DMS 273 treated with DMSO at 0.1 percent for 48 hours (cell line): Measurements from ENCODE around the gene TRABD2B.
"Not testable (repeated sequence)": the region's sequence is repeated elsewhere in the genome, so short reads cannot be mapped to it uniquely, and the experiment has no call there.

ENCODE experiments used
- DNase-seq: peaks from one replicate; lab custom pipeline; 2025; lab: John Stamatoyannopoulos, UW

Gene TRABD2B

GRCh38 chr1:47967864-47968555, 29.2 kb downstream of the TRABD2B start:
- DNase-seq, result no peak

- no peak for DNase-seq
These were observed 31.4 kb downstream of the TRABD2B start for GRCh38 chr1:47965816-47966215.

GRCh38 chr1:47964636-47965035, 32.5 kb downstream of the TRABD2B start:
- no peak for DNase-seq

GRCh38 chr1:47963568-47964358, 33.4 kb downstream of the TRABD2B start:
- DNase-seq, result no peak

- DNase-seq, result peak; percentile 34
These were observed 34.3 kb downstream of the TRABD2B start for GRCh38 chr1:47962750-47963492.

- DNase-seq, result not testable (repeated sequence)
These were observed 35.4 kb downstream of the TRABD2B start for GRCh38 chr1:47961835-47962234.

GRCh38 chr1:47956491-47956890, 40.7 kb downstream of the TRABD2B start:
- not testable (repeated sequence) for DNase-seq

- DNase-seq, result no peak
These were observed 43.5 kb downstream of the TRABD2B start for GRCh38 chr1:47953661-47954060.

- DNase-seq, result no peak
These were observed 45.5 kb downstream of the TRABD2B start for GRCh38 chr1:47951545-47952235.

GRCh38 chr1:47951026-47951425, 46.2 kb downstream of the TRABD2B start:
- DNase-seq, result no peak

- DNase-seq, result no peak
These were observed 46.7 kb downstream of the TRABD2B start for GRCh38 chr1:47950471-47950870.

- no peak for DNase-seq
These were observed 49.1 kb downstream of the TRABD2B start for GRCh38 chr1:47948126-47948525.

- DNase-seq, result no peak
These were observed 49.7 kb downstream of the TRABD2B start for GRCh38 chr1:47947531-47947930.

GRCh38 chr1:47944561-47944960, 52.6 kb downstream of the TRABD2B start:
- DNase-seq, result no peak

GRCh38 chr1:47942240-47942629, 55.0 kb downstream of the TRABD2B start:
- DNase-seq, result no peak

GRCh38 chr1:47941609-47942239, 55.5 kb downstream of the TRABD2B start:
- DNase-seq, result no peak

- DNase-seq, result no peak
These were observed 56.4 kb downstream of the TRABD2B start for GRCh38 chr1:47940779-47941178.

GRCh38 chr1:47940326-47940725, 56.9 kb downstream of the TRABD2B start:
- DNase-seq, result no peak

- no peak for DNase-seq
These were observed 58.7 kb downstream of the TRABD2B start for GRCh38 chr1:47938520-47938919.

- no peak for DNase-seq
These were observed 59.5 kb downstream of the TRABD2B start for GRCh38 chr1:47937586-47938254.

- DNase-seq, result no peak
These were observed 60.2 kb downstream of the TRABD2B start for GRCh38 chr1:47936916-47937551.
